GM12801 (cell line): Measurements from ENCODE around the gene PRELID1.
A peak's percentile ranks its signal among the peaks of the same experiment; 100 is the strongest.

ENCODE experiments used
- CTCF ChIP-seq: IDR thresholded peaks from one replicate; pipeline ENCODE4 v1.5.1; 2011; ENCODE audit warnings: control low read depth; ENCODE audit not compliant: insufficient read length; ENCODE audit errors: extremely low read depth

The PRELID1 gene

GRCh38 chr5:177316005-177316404, 12.4 kb downstream of the PRELID1 start:
- no peak for TF ChIP-seq CTCF

DNA sequence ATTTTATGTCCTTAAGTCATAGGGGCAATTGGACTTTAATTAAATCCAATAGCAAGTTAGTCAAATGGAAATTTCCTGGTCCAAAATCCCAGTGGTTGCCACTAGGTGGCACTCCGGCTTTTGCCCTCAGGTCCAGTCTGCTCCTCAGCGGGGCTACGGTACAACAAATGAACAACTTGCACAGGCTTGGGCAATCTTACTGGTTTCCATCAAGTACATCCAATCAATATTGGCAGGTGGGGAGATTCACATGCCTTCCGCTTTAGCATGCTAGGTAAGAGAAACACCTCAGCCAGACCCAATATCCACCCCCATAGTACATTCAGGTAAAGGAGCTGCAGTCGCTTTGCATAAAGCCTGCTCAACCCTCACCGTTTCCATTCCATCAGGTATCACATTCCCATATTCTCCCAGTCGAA, 14.4 kb downstream of the PRELID1 start:
- TF ChIP-seq CTCF = peak; percentile 71

DNA sequence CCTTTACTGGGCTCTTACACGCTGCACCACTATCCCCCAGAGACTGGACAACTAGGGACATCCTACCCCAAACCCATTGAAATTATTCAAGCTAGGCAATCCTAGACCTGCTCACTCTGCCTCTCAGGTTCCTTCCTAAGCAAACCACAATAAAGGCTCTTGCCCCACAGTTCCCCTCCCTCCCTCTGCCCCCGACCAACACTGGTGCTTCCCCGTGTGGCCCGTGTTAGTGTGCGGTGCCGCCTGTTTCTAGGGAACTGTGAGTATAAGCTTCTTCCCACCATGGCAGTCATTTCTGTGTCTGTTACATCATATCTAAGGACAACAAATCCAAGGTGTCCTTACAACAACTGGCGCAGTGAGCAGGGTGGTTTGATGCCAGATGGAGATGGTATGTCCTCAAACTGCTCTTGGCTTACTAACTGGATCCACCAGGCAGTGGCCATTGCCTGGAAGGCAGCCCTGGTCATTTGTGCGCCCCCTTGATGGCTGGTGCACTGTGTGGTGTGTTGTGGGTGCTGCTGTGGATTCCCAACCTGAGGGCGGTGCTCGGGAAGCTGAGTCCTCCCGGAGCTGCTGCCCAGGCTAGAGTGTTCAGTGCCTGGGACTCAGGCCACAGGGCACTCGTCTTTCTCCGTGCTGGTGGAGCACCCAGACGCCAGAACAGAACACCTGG, 16.5 kb downstream of the PRELID1 start:
- no peak for TF ChIP-seq CTCF

GRCh38 chr5:177320879-177321278, 17.3 kb downstream of the PRELID1 start:
- no peak for TF ChIP-seq CTCF

DNA sequence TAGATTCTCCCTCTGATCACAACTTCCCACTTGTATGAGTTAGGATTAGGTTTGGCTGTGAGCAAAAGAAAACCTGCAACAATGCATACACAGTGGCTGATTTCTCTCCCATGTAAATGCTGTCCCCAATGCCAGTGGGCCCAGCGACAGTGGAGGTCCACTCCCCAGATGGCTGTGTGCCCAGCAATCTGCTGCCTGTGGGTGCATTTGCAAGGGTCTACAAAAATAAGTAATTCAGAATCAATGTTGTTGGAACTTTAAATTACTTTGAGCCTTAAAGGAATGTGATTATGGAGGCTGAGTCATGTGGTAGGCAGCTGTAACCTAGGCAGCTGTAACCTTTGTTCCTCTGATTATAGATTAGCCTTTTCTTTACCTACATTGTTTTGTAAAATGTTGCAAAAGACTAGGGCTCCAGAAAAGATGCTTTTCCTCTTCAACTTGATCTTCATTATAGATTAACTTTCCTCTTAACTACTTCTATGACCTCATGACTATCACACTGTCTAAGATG, 22.3 kb downstream of the PRELID1 start:
- no peak for TF ChIP-seq CTCF

GRCh38 chr5:177327539-177328522, 24.2 kb downstream of the PRELID1 start:
- TF ChIP-seq CTCF = no peak

DNA sequence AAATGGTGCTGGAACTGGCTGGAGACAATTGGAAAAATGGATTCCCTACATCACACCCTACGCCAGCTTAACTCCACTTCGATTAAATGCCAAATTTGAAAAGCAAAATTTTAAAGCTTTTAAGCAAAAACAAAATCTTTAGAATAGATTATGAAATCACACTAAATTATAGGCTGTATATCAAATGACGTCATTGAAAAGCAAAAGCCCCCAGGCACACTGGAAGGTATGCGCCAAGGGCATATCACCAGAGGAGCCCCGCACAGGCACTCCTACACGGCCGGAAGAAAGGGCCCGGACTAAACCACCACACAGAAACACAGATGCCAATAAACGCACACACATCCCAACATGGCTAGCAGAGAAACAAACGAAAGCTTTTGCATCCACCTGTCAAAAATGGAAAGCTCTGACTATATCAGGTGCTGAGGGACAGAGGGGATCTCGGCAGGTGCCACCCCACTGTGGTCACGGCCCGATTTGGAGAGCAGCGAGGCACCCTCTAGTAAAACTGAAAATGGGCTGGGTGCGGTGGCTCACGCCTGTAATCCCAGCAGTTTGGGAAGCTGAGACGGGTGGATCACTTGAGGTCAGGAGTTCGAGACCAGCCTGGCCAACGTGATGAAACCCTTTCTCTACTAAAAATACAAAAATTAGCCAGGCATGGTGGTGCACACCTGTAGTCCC, 25.1 kb downstream of the PRELID1 start:
- TF ChIP-seq CTCF = no peak
